Middle frontal gyrus (tissue), 1 donor: Measurements from ENCODE around the gene TXNL1.

Experiments
- DNase-seq: peaks from one replicate; pipeline ENCODE4 v3.0.0-alpha.2; 2015; ENCODE audit warnings: low spot score; ENCODE audit errors: extremely low spot score

The TXNL1 gene

DNA sequence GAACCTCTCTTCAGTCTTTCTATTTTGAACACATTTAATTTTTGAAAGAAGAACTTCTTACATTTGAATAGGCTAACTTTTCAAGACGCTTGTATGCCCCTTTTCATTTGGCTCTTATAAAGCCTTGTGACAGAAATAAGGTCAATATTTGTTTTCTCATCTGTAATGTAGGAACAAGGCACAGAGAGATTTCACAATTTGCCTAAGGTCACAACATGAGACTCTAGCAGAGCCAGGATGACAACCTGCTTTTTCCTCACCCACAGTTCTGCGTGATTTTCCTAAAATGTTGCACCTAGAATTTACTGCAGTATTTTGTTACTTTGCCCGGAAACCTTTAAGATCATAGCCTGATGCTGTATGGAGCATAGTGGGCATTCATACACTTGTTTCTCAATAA lies 67.4 kb downstream of the TXNL1 start:
- DNase-seq = no peak

DNA sequence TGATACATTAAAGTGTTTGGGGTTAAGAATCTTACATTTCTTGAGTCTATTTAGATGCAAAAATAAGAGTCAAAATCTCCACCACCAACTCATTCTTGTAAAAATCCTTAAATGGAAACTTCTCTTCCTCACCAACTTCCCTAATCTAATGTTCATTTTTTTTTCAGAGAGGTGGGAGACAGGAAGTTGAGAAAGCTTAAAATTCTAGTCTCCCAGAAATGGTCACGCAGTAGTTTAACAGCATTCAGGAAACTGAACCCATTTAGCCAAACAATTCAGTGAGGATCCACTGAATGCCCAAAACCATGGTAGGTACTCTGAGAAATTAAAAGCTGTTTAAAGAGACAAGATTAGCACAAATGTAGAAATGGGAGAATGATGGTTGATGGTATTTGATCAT lies 69.0 kb downstream of the TXNL1 start:
- DNase-seq = no peak

DNA sequence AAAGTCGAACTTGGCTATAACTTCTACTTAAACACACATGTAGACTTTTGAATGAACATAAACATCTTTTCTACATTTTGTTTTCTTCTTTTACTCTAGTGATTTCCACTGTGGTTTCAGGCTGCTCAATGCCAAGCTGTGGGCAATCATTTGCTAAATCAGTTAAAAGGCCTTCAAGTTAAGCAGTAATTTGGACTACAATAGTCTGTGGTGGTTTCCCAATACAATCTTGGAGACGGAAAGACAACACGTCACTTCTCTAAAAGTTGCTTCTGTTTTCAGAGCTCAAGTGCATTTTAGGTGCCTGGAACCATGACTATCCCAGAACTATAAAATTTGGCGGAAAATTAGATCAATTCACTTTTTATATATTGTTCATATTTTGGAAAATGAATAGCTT lies 69.4 kb downstream of the TXNL1 start:
- DNase-seq = no peak

DNA sequence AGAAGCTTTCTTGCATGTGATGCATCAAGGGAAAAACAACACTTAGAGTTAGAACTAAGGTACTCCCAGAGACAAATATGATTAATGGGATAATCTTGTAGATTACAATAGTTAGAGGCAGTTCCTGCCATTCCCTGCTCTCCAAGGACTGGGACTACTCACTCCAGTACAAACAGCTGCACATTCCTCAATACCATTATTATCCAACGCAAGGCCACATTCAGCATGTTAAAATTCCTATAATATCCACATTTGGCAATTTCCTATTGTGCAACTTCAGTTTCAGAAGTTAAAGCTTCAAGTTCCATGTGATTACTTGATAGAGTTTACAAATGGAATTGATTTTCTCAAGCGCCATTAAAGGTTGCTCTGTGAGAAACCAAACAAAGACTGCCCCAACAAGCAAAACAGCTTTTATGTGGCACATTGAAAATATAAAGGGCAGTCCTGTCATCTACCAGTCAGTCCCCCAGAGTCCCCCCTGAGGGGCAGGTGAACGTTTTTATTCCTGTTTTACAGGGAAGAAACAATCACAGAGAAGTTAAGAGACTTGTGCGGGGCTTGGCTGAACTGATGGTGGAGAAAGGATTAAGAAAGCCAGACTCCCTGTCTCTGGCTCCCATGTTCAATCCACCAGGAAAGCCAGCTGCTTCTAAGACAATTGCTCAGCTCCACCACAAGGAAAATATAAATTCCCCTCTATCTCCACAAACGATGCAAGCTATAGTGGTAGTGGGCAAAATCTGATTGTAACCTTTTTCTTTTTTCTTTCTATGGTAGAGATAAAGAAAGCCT lies 72.6 kb downstream of the TXNL1 start:
- no peak for DNase-seq

DNA sequence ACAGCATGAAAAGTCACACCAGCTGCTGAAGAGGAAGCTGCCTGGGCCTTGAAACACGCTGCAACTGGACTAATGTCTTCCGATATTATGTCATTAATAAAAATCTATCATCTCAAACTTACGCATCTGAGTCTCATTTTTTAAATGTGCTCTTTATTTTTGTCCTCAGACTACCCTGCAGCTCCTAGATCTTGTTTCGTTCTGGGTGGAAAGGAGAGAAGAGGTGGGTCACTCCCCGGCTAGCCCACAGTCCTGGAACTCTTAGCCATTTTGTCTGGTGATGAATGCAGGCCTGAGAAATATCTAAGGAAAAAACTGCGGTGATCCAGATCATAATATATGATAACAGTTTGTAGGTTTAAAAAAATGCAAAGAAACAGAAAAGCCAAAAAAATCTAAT lies 73.3 kb downstream of the TXNL1 start:
- DNase-seq = no peak

DNA sequence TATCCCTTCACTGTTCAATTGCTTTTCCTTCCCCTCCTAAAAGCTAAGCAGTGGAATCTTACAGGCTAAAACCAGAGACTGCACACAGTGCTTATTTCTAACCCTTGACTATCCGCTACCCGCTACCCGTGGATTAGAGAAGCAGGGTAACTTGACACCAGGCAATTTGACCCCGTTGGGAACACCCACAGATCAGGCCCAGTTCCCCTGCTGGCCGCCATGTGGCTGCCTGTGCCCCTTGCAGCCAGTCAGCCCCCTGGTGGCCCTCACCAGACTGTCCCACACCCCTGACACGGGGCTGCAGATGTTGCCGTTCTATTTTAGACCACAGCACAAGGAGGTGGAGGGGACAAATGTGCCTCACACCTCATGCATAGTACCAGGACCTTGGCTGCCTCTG lies 74.8 kb downstream of the TXNL1 start:
- no peak for DNase-seq

DNA sequence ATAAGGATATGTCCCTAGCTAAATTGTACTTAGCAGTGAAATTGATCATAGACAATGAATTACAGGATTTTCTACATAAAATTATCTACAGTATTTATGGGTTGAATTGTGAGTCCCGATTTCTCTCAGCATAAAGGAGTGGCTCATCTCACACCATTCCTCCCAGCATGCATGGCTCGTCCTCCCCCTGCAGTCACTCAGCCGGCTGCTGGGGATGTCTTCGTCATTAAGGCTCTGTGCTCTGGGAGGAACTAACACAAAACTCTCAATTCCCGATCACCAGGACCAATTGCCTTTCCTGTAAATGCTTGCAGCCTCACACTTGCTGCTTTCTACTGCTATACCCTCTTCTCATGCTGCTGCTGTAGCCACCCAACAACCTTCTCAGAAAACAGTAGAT lies 75.9 kb downstream of the TXNL1 start:
- no peak for DNase-seq

DNA sequence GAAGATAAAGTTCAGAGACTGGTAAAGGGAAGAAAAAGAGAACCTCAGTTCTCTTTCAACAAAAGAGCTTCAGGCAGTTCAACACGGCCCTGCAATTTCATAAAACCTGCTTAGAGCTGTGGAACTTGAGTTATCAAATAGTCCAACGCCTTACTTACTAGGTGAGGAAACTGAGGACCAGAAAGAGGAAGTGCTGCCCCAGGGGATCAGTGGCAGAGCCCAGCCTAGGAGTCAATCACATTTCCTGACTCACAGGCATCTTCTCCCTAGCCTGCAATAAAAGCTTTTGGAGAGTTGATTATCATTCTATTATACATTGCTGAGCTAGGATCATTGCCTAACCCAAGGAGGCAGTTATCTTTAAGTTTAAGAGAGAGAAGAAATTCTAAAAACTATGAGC lies 77.4 kb downstream of the TXNL1 start:
- DNase-seq = no peak

DNA sequence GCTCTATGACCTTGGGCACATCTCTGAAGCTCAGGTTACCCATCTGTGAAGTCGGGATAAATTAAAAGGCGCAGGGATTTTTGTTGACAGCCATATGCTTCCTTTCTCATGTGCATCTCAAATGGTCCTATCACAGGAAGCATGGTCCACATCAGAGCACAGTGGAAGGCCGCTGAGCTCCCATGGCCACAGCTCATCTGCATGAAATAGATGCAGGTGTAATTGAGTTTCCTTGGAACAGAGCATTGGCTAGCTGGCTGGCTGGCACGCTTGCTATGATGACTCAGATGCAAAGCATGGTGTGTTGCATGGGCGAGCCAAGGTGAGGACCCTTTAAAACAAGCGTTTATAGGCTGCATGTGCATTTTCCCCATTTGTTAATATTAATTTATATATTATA lies 79.3 kb downstream of the TXNL1 start:
- no peak for DNase-seq

DNA sequence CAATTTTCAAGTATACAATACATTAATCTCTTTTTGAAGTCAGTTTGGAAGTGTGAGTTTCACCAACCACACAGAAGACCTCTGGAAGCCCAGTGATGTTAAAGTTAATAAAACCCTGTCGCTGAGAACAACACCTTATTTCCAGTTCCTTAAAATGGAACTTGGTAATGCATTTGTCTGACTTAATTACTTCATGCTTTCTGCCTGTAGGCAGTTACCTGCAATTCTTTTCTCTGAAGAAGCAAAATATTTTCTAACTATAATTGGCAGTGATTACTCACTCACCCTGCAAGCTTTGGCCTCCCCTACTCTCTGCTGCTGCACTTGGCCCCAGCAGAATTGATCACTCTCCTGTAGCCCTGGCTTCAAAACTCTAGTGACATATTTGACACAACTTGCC lies 81.5 kb downstream of the TXNL1 start:
- DNase-seq = no peak

DNA sequence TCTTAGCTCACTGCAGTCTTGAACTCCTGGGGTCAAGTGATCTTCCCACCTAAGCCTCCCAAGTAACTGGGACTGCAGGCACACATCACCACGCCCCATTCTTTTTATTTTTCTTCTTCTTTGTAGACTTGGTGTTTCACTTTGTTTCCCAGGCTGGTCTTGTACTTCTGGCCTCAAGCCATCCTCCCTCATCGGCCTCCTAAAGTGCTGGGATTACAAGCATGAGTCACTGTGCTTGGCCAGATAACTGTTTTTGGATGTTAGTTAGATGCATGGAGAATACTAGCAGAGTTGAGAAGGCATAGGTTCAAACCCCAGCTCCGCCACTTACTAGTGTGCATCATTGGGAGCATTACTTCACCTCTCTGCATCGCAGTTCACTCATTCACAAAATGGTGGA lies 88.3 kb downstream of the TXNL1 start:
- no peak for DNase-seq
